Activated naive CD8-positive, alpha-beta T cell (primary cell): Measurements from ENCODE around the gene PRKACG.

Experiments used
- H3K27ac Mint-ChIP-seq: one replicate; pipeline ENCODE4 v1.8.0; 2021; ENCODE audit warnings: mixed read lengths
- H3K27me3 Mint-ChIP-seq: one replicate; pipeline ENCODE4 v1.8.0; 2021; ENCODE audit warnings: mixed read lengths
- H3K36me3 Mint-ChIP-seq: one replicate; pipeline ENCODE4 v1.8.0; 2021; ENCODE audit warnings: mixed read lengths
- H3K4me1 Mint-ChIP-seq: one replicate; pipeline ENCODE4 v1.8.0; 2021; ENCODE audit warnings: low read depth, mixed read lengths
- H3K4me3 Mint-ChIP-seq: one replicate; pipeline ENCODE4 v1.8.0; 2021; ENCODE audit warnings: mild to moderate bottlenecking, mixed read lengths
- H3K9me3 Mint-ChIP-seq: one replicate; pipeline ENCODE4 v1.8.0; 2021; ENCODE audit warnings: low read depth, mixed read lengths

Gene PRKACG

DNA sequence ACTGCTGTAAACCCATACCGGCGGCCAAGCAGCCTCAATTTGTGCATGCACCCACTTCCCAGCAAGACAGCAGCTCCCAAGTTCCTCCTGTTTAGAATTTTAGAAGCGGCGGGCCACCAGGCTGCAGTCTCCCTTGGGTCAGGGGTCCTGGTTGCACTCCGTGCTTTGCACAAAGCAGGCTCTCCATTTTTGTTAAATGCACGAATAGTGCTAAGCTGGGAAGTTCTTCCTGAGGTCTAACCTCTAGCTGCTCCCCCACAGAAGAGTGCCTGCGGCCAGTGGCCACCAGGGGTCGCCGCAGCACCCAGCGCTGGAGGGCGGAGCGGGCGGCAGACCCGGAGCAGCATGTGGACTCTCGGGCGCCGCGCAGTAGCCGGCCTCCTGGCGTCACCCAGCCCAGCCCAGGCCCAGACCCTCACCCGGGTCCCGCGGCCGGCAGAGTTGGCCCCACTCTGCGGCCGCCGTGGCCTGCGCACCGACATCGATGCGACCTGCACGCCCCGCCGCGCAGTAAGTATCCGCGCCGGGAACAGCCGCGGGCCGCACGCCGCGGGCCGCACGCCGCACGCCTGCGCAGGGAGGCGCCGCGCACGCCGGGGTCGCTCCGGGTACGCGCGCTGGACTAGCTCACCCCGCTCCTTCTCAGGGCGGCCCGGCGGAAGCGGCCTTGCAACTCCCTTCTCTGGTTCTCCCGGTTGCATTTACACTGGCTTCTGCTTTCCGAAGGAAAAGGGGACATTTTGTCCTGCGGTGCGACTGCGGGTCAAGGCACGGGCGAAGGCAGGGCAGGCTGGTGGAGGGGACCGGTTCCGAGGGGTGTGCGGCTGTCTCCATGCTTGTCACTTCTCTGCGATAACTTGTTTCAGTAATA, 21.8 kb upstream of the PRKACG start, which contains the start of gene FXN:
TSS of gene FXN (plus strand) at position 315 of the 871 bp plus-strand sequence. CDS start at position 346, 31 bp downstream.
- peaks cover 29% of the 10 kb centered on the region for H3K4me1 Mint-ChIP-seq
- H3K4me3 Mint-ChIP-seq: peak within 1 kb of the TSS; percentile 99
- H3K9me3 Mint-ChIP-seq: no peaks in the 10 kb centered on the region
- H3K27ac Mint-ChIP-seq: peak within 1 kb of the TSS; percentile 98
- H3K36me3 Mint-ChIP-seq: no peaks in the 10 kb centered on the region
- H3K27me3 Mint-ChIP-seq: no peaks in the 10 kb centered on the region

DNA sequence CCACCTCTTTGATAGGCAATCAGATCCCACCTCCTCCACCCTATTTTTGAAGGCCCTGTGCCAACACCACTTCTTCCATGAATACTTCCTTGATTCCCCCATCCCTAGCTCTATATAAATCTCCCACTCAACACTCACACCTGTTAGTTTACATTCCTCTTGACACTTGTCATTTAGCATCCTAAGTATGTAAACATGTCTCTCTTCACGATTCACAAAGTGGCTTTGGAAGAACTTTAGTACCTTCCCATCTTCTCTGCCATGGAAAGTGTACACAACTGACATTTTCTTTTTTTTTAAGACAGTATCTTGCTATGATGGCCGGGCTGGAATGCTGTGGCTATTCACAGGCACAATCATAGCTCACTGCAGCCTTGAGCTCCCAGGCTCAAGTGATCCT, 20.2 kb upstream of the PRKACG start:
- Mint-ChIP-seq H3K4me1 (peaks cover 39% of the 10 kb centered on the region), H3K27ac (no peak overlapping the region), H3K27me3 (no peaks in the 10 kb centered on the region), H3K4me3 (no peak overlapping the region), H3K9me3 (no peaks in the 10 kb centered on the region), H3K36me3 (no peaks in the 10 kb centered on the region)

DNA sequence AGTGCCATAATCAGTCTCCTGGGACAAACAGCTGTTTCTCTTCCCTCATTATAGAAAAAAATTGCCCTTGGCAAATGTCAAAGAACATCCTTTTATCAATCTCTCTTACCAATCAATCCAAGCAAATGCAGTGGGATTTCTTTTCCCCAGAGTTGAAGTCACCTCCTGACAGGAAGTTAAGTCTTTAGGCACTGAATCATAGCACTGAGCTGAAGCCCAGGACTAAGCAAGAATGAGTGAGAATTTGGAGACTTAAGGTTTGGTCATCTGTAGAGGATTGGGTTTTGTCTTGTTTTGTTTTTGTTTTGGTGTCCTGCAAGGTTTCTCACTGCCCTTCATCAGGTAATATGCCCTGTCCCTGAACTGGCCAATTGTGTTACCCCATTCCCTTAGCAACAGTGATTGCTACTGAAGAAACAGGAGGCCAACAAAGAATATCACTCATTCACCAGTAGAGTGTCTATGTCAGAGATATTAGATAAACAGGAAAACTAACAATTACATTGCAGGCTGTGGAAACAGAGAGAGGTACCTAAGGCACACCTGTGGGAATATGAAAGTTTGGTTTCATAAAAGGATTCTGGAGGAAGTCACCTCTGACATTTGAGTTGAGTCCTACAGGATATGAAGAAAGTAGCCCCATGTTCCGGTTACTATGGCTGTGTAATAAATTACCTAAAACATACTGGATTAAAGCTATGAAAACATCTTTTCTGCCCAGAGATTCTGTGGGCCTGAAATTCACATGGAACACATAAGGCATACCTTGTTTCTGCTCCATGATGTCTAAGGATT, 17.1 kb upstream of the PRKACG start:
- H3K4me1 Mint-ChIP-seq: peaks cover 49% of the 10 kb centered on the region
- H3K4me3 Mint-ChIP-seq: no peak overlapping the region
- no peaks in the 10 kb centered on the region for H3K27me3 Mint-ChIP-seq
- peak overlapping the region; percentile 16 for H3K27ac Mint-ChIP-seq
- H3K9me3 Mint-ChIP-seq: no peaks in the 10 kb centered on the region
- H3K36me3 Mint-ChIP-seq: no peaks in the 10 kb centered on the region

DNA sequence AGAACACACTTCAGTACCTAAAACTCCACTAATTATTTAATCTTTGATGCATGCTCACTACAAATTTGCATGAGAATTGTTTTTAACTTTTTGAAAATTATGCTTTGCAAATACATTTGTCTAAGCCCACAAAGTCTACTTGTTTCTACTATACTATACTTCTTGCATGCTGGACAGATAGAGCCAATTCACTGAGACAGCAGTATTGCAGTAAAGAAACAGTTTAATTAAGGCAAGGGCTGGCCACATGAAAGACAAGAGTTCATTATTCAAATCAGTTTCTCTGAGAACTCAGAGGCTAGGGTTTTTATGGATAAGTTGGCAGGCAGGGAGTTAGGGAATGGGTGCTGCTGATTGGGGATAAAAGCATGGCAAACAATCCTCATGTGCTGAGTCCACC, 15.6 kb upstream of the PRKACG start:
- no peaks in the 10 kb centered on the region for H3K9me3 Mint-ChIP-seq
- H3K27ac Mint-ChIP-seq: no peak overlapping the region
- H3K36me3 Mint-ChIP-seq: no peaks in the 10 kb centered on the region
- H3K4me1 Mint-ChIP-seq: peaks cover 49% of the 10 kb centered on the region
- H3K27me3 Mint-ChIP-seq: no peaks in the 10 kb centered on the region
- H3K4me3 Mint-ChIP-seq: no peak overlapping the region

DNA sequence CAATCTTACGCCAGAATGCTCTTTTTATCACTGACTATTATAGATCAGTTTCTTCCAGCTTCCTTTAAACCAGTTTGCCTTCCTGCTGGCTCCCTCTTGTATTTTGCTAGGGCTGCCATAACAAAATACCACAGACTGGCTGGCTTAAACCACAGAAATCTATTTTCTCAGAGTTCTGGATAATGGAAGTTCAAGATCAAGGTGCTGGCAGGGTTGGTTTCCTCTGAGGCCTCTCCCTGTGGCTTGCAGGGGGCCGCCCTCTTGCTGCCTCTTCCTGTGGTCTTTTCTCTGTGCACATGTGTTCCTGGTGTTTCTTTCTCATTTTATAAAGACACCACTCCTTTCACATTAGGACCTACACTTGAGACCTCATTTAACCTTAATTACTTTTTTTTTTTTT, 14.8 kb upstream of the PRKACG start:
- no peaks in the 10 kb centered on the region for H3K9me3 Mint-ChIP-seq
- H3K27me3 Mint-ChIP-seq: no peaks in the 10 kb centered on the region
- no peaks in the 10 kb centered on the region for H3K36me3 Mint-ChIP-seq
- peaks cover 55% of the 10 kb centered on the region for H3K4me1 Mint-ChIP-seq
- H3K27ac Mint-ChIP-seq: no peak overlapping the region
- no peak overlapping the region for H3K4me3 Mint-ChIP-seq

DNA sequence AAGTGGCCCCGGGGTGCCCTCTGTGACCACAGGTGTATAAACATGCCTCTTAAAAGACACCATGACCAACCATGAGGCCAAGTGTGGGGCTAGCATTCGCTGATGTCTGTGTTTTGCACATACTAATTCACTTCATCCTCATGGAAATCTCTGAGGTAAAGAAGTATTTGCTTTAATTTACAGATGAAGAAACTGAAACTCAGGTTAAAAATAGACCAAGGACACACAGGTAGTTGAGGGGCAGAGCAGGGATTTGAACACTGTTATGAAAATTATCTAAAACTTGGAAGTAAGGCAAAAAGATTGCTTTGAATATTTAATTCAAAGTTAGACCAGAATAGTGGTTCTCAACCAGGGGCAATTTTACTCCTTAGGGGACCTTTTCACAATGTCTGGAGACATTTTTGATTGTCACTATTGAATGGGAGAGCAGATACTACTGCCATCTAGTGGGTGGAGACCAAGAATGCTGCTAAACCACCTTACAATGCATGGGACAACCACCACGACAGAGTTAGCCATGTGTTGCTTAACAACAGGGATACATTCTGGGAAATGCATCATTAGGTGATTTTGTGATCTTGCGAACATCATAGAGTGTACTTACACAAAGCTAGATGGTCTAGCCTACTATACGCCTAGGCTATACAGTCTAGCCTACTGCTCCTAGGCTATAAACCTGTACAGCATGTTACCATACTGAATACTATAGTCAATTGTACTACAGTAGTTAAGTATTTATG, 13.6 kb upstream of the PRKACG start:
- no peaks in the 10 kb centered on the region for H3K9me3 Mint-ChIP-seq
- H3K4me1 Mint-ChIP-seq: peaks cover 58% of the 10 kb centered on the region
- no peaks in the 10 kb centered on the region for H3K27me3 Mint-ChIP-seq
- peak overlapping the region; percentile 3 for H3K4me3 Mint-ChIP-seq
- H3K27ac Mint-ChIP-seq: no peak overlapping the region
- H3K36me3 Mint-ChIP-seq: no peaks in the 10 kb centered on the region

DNA sequence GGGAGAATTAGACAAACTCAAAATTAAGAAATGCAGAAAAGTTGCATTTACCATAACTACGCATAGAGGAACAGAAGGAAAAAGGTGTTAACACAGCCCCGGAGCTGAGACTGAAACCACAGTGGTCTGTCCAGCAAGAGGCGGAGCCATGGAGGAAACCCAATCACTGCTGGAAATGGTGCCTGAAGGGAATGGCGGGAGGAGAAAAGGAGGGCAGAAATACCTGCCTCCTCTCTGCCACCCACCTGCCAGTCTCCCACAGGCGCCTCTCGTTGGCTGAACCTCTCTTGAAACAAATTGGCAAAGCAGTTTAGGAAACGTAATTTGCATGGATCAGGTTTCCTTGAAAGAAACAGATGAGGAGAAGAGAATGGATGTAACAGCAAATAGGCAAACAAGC, 9.7 kb upstream of the PRKACG start:
- no peak overlapping the region for H3K4me3 Mint-ChIP-seq
- H3K9me3 Mint-ChIP-seq: no peaks in the 10 kb centered on the region
- H3K4me1 Mint-ChIP-seq: peaks cover 57% of the 10 kb centered on the region
- no peaks in the 10 kb centered on the region for H3K27me3 Mint-ChIP-seq
- H3K27ac Mint-ChIP-seq: no peak overlapping the region
- no peaks in the 10 kb centered on the region for H3K36me3 Mint-ChIP-seq

DNA sequence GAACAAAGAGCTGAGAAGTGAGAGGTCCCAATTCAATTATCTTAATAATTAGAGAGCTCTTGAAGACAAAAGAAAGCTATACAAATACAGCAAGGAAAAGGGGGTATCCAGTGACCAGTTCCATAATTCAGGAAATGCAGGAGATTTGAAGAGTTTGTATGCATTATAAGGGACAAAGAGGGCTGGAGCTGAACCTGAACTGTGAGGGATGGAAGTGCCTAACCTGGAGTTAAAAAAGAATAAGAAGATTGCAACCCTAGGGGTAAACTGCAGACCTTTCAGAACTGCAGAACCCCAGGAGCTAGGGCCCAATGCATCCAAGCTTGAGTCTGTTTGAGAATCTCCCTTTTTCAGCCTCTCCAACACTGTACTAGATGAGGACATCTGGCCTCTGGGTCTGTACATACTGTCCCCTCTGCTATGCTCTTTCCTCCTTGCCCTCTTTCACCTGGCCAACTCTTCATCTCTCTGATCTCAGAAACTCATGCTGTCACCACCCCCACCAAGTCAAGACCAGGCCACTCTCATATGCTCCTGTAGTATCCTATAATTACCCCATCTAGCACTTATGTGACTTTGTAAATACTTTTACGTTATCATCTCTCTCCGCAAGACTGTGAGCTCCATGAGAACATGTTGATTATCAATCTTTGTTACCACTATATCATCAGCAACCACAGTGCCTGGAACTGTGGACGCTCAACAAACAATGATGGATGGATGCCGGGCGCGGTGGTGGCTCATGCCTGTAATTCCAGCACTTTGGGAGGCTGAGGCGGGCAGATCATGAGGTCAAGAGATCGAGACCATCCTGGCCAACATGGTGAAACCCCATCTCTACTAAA, 6.6 kb upstream of the PRKACG start:
- Mint-ChIP-seq H3K4me1 (peaks cover 36% of the 10 kb centered on the region), H3K9me3 (no peaks in the 10 kb centered on the region), H3K36me3 (no peaks in the 10 kb centered on the region), H3K4me3 (no peak overlapping the region), H3K27ac (no peak overlapping the region), H3K27me3 (no peaks in the 10 kb centered on the region)

DNA sequence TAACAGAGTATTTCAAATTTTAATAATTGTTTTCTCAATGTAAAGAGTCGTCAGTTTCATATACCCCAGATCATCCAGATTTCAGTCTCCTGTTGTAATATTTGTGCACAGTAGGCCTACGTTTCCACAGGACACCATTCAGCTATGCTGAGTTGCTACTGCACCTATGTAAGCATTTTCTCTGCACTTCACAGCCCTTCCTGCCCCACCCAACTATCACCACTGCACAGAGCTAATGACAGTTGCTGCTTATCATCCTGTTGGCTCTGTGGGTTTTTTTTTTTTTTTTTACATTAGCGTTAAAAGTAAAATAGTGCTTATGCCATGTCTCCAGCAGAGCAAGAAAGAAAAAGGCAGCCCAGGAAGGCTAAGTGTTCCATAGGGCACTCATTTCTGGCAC, 5.9 kb upstream of the PRKACG start:
- Mint-ChIP-seq H3K9me3 (no peaks in the 10 kb centered on the region), H3K4me1 (peaks cover 36% of the 10 kb centered on the region), H3K27ac (no peak overlapping the region), H3K4me3 (peak overlapping the region; percentile 14), H3K27me3 (no peaks in the 10 kb centered on the region), H3K36me3 (no peaks in the 10 kb centered on the region)

DNA sequence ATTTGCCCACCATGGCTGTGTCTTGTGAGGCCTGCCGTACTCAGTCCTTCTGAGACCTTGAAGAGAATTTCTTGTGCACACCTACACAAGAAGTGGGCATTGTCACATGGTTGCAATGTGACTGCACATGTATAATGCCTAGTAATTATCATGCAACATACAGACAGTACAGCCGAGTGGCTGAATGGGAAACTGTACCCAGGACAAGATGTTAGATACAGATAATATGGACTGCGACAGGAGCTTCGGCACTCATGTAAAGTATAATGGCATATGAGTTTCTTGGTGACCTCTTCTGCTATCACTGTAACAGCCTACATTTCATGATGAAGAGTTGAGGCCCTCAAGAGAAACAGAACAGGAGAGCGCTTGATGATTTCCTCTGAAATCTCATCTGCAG, 4.8 kb upstream of the PRKACG start:
- no peaks in the 10 kb centered on the region for H3K9me3 Mint-ChIP-seq
- no peak overlapping the region for H3K27ac Mint-ChIP-seq
- H3K4me1 Mint-ChIP-seq: peaks cover 28% of the 10 kb centered on the region
- H3K36me3 Mint-ChIP-seq: no peaks in the 10 kb centered on the region
- H3K27me3 Mint-ChIP-seq: no peaks in the 10 kb centered on the region
- no peak overlapping the region for H3K4me3 Mint-ChIP-seq

DNA sequence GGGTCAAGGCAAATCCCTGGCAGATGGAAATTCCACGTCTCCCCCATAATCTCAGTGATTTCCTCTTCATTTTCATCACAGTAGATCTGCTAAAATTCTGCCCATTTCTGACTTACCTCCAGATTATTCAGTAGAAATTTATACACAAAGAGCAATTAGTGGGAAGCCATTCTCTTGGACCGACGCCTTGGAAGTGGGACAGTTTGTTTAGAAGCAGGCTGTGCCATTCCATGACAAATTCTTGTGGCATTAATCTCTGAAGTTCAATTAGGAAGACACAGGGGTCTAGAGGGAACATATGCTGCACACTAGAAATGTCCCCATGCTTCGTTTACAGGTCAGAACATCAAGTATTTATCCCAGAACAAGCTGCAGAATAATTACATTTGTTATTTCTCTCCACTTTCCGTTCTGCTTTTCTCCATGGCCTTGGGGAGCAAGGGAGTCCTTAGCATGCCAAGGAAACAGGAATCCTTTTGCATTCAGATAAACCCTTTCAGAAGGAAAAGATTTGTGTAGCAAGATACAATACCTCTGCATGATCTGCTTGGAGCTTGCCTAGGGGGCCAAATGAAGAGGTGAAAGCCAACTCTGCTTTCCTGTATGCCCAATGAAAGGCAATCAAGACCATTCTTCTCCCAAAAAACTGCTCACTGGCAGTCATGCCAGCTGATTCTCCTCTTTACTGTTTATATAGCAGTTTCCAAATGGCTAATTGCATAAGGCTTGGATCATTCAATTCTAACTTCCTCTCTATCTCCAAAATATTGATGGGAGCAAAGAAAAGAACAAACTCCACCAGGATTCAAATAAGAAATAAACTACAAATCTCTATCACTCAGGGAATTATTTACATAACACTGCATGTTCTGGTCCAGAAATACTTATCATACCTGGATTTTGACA, 2.5 kb upstream of the PRKACG start:
- Mint-ChIP-seq H3K4me3 (no peak overlapping the region), H3K27me3 (peaks cover 8% of the 10 kb centered on the region), H3K27ac (no peak overlapping the region), H3K4me1 (peaks cover 35% of the 10 kb centered on the region), H3K36me3 (no peaks in the 10 kb centered on the region), H3K9me3 (no peaks in the 10 kb centered on the region)

DNA sequence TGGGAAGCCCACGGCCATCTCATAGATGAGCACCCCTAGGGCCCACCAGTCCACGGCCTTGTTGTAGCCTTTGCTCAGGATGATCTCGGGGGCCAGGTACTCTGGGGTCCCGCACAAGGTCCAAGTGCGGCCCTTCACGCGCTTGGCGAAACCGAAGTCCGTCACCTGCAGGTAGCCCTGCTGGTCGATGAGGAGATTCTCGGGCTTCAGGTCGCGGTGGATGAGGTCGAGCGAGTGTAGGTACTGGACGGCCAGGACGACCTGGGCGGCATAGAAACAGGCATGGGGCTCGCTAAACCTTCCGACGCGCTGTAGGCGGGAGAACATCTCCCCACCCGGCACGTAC, 558 bp downstream of the PRKACG start:
- Mint-ChIP-seq H3K36me3 (no peaks in the 10 kb centered on the region), H3K27me3 (peaks cover 12% of the 10 kb centered on the region), H3K9me3 (no peaks in the 10 kb centered on the region), H3K4me3 (peak overlapping the region; percentile 45), H3K27ac (no peak overlapping the region), H3K4me1 (peaks cover 11% of the 10 kb centered on the region)

DNA sequence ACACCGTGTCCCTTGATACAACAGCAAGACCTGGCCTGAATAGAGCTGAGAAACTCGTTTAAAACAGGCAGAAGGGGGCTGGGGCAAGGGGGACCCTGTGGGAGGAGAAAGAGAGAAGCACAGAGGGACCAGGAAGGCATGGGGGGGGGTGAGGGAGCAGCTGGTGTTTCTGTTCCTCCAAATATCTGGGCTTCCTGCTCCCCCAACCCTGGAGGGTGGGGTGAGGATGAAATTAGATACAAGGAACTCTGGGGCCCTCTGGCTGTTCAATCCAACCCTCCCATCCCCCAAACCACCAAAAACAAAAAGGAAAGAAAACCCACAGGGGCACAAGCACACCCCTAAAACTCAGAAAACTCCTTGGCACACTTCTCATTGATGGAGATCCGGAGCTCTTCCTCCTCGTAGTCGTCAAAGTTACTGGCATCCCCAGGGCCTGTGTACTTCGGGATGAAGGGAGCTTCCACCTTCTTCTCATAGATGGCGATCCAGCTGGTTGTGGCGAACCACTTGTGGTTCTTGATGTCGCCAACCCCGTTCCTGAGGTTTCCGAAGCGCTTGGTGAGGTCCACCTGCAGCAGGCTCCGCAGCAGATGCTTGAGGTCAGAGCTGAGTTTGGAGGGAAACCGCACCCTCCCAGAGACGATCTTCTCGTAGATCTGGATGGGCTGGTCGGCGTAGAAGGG, 1.1 kb downstream of the PRKACG start:
- Mint-ChIP-seq H3K27me3 (peaks cover 12% of the 10 kb centered on the region), H3K4me3 (peak overlapping the region; percentile 45), H3K9me3 (no peaks in the 10 kb centered on the region), H3K27ac (no peak overlapping the region), H3K36me3 (no peaks in the 10 kb centered on the region), H3K4me1 (peaks cover 10% of the 10 kb centered on the region)
